Measurements from ENCODE around the gene NTSR1.

- no peak for TF ChIP-seq NR2F6 (IDR thresholded peaks at IDR 0.05)
- no peak for TF ChIP-seq NR2F6 (CRISPR knock-in tag; IDR thresholded peaks at IDR 0.05)
- TF ChIP-seq CTCF (CRISPR knock-in tag; IDR thresholded peaks at IDR 0.05) = no peak
- TF ChIP-seq, protein P1, sequence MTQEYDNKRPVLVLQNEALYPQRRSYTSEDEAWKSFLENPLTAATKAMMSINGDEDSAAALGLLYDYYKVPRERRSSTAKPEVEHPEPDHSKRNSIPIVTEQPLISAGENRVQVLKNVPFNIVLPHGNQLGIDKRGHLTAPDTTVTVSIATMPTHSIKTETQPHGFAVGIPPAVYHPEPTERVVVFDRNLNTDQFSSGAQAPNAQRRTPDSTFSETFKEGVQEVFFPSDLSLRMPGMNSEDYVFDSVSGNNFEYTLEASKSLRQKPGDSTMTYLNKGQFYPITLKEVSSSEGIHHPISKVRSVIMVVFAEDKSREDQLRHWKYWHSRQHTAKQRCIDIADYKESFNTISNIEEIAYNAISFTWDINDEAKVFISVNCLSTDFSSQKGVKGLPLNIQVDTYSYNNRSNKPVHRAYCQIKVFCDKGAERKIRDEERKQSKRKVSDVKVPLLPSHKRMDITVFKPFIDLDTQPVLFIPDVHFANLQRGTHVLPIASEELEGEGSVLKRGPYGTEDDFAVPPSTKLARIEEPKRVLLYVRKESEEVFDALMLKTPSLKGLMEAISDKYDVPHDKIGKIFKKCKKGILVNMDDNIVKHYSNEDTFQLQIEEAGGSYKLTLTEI (CRISPR knock-in tag; conservative IDR thresholded peaks at IDR 0.05) = no peak
- no peak for TF ChIP-seq KLF16 (CRISPR knock-in tag; IDR thresholded peaks at IDR 0.05)
- no peak for TF ChIP-seq HDAC2 (CRISPR knock-in tag; IDR thresholded peaks at IDR 0.05)
- TF ChIP-seq ZNF335 (CRISPR knock-in tag; IDR thresholded peaks at IDR 0.05) = no peak
- TF ChIP-seq SP5 (CRISPR knock-in tag; IDR thresholded peaks at IDR 0.05; ENCODE audit: borderline replicate concordance, low read depth) = no peak
- TF ChIP-seq, protein P2, sequence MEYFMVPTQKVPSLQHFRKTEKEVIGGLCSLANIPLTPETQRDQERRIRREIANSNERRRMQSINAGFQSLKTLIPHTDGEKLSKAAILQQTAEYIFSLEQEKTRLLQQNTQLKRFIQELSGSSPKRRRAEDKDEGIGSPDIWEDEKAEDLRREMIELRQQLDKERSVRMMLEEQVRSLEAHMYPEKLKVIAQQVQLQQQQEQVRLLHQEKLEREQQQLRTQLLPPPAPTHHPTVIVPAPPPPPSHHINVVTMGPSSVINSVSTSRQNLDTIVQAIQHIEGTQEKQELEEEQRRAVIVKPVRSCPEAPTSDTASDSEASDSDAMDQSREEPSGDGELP (IDR thresholded peaks at IDR 0.05; ENCODE audit: borderline replicate concordance, low read depth) = no peak
- TF ChIP-seq RNF219 (CRISPR knock-in tag; IDR thresholded peaks at IDR 0.05) = no peak
- no peak for TF ChIP-seq HCFC1 (IDR thresholded peaks at IDR 0.05; ENCODE audit: low read depth, low read length)
- TF ChIP-seq RFXAP (CRISPR knock-in tag; IDR thresholded peaks at IDR 0.05; ENCODE audit: borderline replicate concordance) = no peak
These were observed 78.7 kb downstream of the NTSR1 start for GRCh38 chr20:62787321-62787720.
